HepG2 (cell line): ENCODE results near the gene SRP72. TPM values are rescaled to one million over a fixed set of nuclear protein-coding genes. Genes with fewer than 3 reads are reported as not detected.

Experiments
- ADNP ChIP-seq: sonication (generic); formaldehyde crosslinking; IDR thresholded peaks from 2 replicates; pipeline ENCODE4 v1.4.0; 2020; ENCODE audit warnings: missing genetic modification reagents
- ATF1 ChIP-seq: IDR thresholded peaks from 2 replicates; pipeline ENCODE4 v1.6.1; 2016; ENCODE audit warnings: mild to moderate bottlenecking, control low read depth
- CCAR2 ChIP-seq: fragments of 200-400 bp; formaldehyde crosslinking; optimal IDR thresholded peaks from 2 replicates; pipeline ENCODE3; 2018; ENCODE audit warnings: low read depth, mild to moderate bottlenecking, low read length, moderate library complexity
- GABPA ChIP-seq, 2 experiments: IDR thresholded peaks; 2 replicates each; pipeline ENCODE4 v1.6.1; 2011 to 2016; ENCODE audit warnings: low read depth in 2 of 2, low read length in 1 of 2, missing biosample characterization in 1 of 2, missing genetic modification characterization in 1 of 2
- IRF2 ChIP-seq: IDR thresholded peaks from 2 replicates; pipeline ENCODE4 v1.6.1; 2018; ENCODE audit warnings: missing genetic modification reagents, missing compliant biosample characterization
- JARID2 ChIP-seq: sonication (generic); formaldehyde crosslinking; IDR thresholded peaks from 2 replicates; pipeline ENCODE4 v1.8.1; 2023; ENCODE audit warnings: missing genetic modification reagents, inconsistent platforms; ENCODE audit not compliant: insufficient replicate concordance
- KDM1A ChIP-seq: IDR thresholded peaks from 2 replicates; pipeline ENCODE4 v1.6.1; 2016; ENCODE audit warnings: missing compliant biosample characterization
- MZF1 ChIP-seq: sonication (generic); formaldehyde crosslinking; IDR thresholded peaks from 2 replicates; pipeline ENCODE4 v1.8.1; 2023; ENCODE audit warnings: mild to moderate bottlenecking, missing genetic modification reagents, borderline replicate concordance
- NKX3-1 ChIP-seq: sonication (generic); formaldehyde crosslinking; IDR thresholded peaks from 2 replicates; pipeline ENCODE4 v1.5.0; 2020; ENCODE audit warnings: missing genetic modification reagents
- PHF5A ChIP-seq: IDR thresholded peaks from one replicate; pipeline ENCODE4 v1.6.1; 2018; ENCODE audit warnings: low read depth, missing genetic modification reagents; ENCODE audit not compliant: unreplicated experiment
- PHF8 ChIP-seq: sonication (generic); formaldehyde crosslinking; IDR thresholded peaks from 2 replicates; pipeline ENCODE4 v1.5.0; 2020; ENCODE audit warnings: missing genetic modification reagents
- REPIN1 ChIP-seq: sonication (generic); formaldehyde crosslinking; IDR thresholded peaks from 2 replicates; pipeline ENCODE4 v1.8.0; 2022; ENCODE audit warnings: missing genetic modification reagents, low read depth, mild to moderate bottlenecking, borderline replicate concordance
- SRF ChIP-seq: IDR thresholded peaks from 2 replicates; pipeline ENCODE4 v1.6.1; 2011; ENCODE audit warnings: mild to moderate bottlenecking, low read depth, low read length, moderate library complexity
- TFDP1 ChIP-seq: IDR thresholded peaks from 2 replicates; pipeline ENCODE4 v1.6.1; 2016; ENCODE audit warnings: missing compliant biosample characterization, missing genetic modification reagents, borderline replicate concordance
- ZBTB20 ChIP-seq: sonication (generic); formaldehyde crosslinking; IDR thresholded peaks from 2 replicates; pipeline ENCODE4 v1.8.1; 2023; ENCODE audit warnings: missing genetic modification reagents, low read depth, mild to moderate bottlenecking, borderline replicate concordance
- ZFP36L1 ChIP-seq: sonication (generic); formaldehyde crosslinking; IDR thresholded peaks from 2 replicates; pipeline ENCODE4 v1.8.0; 2022; ENCODE audit warnings: mild to moderate bottlenecking, missing genetic modification reagents, moderate library complexity
- ZNF207 ChIP-seq: fragments of 450-650 bp; IDR thresholded peaks from 2 replicates; pipeline ENCODE4 v1.6.1; 2016; ENCODE audit warnings: antibody characterized with exemption, borderline replicate concordance
- ZNF263 ChIP-seq: sonication (generic); formaldehyde crosslinking; IDR thresholded peaks from 2 replicates; pipeline ENCODE4 v1.4.0; 2020; ENCODE audit warnings: missing genetic modification reagents
- ZNF512B ChIP-seq: sonication (generic); formaldehyde crosslinking; IDR thresholded peaks from 2 replicates; pipeline ENCODE4 v1.5.1; 2020; ENCODE audit warnings: missing genetic modification reagents, mild to moderate bottlenecking, borderline replicate concordance
- ZNF546 ChIP-seq: sonication (generic); formaldehyde crosslinking; conservative IDR thresholded peaks from 2 replicates; pipeline ENCODE4 v1.8.1; 2023; ENCODE audit warnings: mild to moderate bottlenecking, missing genetic modification reagents
- ZNF674 ChIP-seq: sonication (generic); formaldehyde crosslinking; IDR thresholded peaks from 2 replicates; pipeline ENCODE4 v1.5.0; 2020; ENCODE audit warnings: low read depth, mild to moderate bottlenecking, missing genetic modification reagents
- ZNF75D ChIP-seq: sonication (generic); formaldehyde crosslinking; IDR thresholded peaks from 2 replicates; pipeline ENCODE4 v1.8.1; 2023; ENCODE audit warnings: missing genetic modification reagents, mild to moderate bottlenecking, borderline replicate concordance
- ZNF773 ChIP-seq: sonication (generic); formaldehyde crosslinking; IDR thresholded peaks from 2 replicates; pipeline ENCODE4 v1.4.0; 2020; ENCODE audit warnings: missing genetic modification reagents, borderline replicate concordance
- ZNF891 ChIP-seq: sonication (generic); formaldehyde crosslinking; IDR thresholded peaks from 2 replicates; pipeline ENCODE4 v1.5.0; 2020; ENCODE audit warnings: mild to moderate bottlenecking, missing genetic modification reagents
- polyA plus RNA-seq, 8 experiments: library from polyadenylated mRNA; depleted of rRNA in 3 of 8; stranded (reverse) in 7 of 8; unstranded in 1 of 8; fragments of >200 nt; fragmentation: Illumina TruSeq in 4 of 8; extraction: Trizol in 4 of 8; gene quantifications; 2 replicates each; pipeline versions ENCODE4 v1.2.1 to v1.2.3, GENCODE V29; 2011 to 2016; ENCODE audit warnings: low read depth in 4 of 8, missing spikeins in 1 of 8, mixed read lengths in 1 of 8; ENCODE audit not compliant: insufficient read depth in 1 of 8
- total RNA-seq, 5 experiments: library from RNA; depleted of rRNA; stranded (reverse); fragments of >200 nt; fragmentation: Illumina TruSeq; extraction: Trizol; gene quantifications; 2 replicates each; pipeline ENCODE4 v1.2.3, GENCODE V29; 2016; ENCODE audit warnings: low read depth in 1 of 5
- TF ChIP-seq, protein P1 (sequence below): sonication (generic); formaldehyde crosslinking; IDR thresholded peaks from 2 replicates; pipeline ENCODE4 v1.4.0; 2020; ENCODE audit warnings: mild to moderate bottlenecking, missing genetic modification reagents

SRP72 gene
- total and polyA plus RNA-seq, 2 of the 13 experiments (the other 11 are each of a cell fraction or from before 2014, with no cell fraction given), result 64.9 to 75.6 TPM

- TF ChIP-seq TFDP1 (CRISPR knock-in tag) (peak; percentile 50; the same call in 1 of the 2 replicates), ZNF773 (no peak; the same call in 1 of the 2 replicates), CCAR2 (no peak), MZF1 (CRISPR knock-in tag) (no peak), PHF8 (peak; percentile 55; the same call in 1 of the 2 replicates), JARID2 (CRISPR knock-in tag) (no peak), IRF2 (CRISPR knock-in tag) (peak; percentile 36; the same call in 1 of the 2 replicates), KDM1A (CRISPR knock-in tag) (no peak), ZNF75D (CRISPR knock-in tag) (no peak; the same call in 1 of the 2 replicates), GABPA (IDR thresholded peaks at IDR 0.05; ENCODE audit: low read depth, low read length) (no peak), GABPA (CRISPR knock-in tag; IDR thresholded peaks at IDR 0.05; ENCODE audit: low read depth) (no peak), ZBTB20 (CRISPR knock-in tag) (peak; percentile 58; the same call in 1 of the 2 replicates), PHF5A (no peak), SRF (no peak), ZNF546 (CRISPR knock-in tag) (no peak), ATF1 (CRISPR knock-in tag) (no peak), ZNF512B (no peak), ADNP (no peak), REPIN1 (peak; percentile 87), ZNF207 (no peak), ZNF891 (CRISPR knock-in tag) (peak; percentile 53), ZNF263 (peak; percentile 41), ZFP36L1 (peak; percentile 76), NKX3-1 (no peak; the same call in 1 of the 2 replicates), ZNF674 (CRISPR knock-in tag) (no peak)
- TF ChIP-seq, protein P1, sequence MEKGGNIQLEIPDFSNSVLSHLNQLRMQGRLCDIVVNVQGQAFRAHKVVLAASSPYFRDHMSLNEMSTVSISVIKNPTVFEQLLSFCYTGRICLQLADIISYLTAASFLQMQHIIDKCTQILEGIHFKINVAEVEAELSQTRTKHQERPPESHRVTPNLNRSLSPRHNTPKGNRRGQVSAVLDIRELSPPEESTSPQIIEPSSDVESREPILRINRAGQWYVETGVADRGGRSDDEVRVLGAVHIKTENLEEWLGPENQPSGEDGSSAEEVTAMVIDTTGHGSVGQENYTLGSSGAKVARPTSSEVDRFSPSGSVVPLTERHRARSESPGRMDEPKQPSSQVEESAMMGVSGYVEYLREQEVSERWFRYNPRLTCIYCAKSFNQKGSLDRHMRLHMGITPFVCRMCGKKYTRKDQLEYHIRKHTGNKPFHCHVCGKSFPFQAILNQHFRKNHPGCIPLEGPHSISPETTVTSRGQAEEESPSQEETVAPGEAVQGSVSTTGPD, result no peak
Measured at GRCh38 chr4:56435140-56435926, 32.1 kb upstream of the SRP72 start, which contains the start of gene PPAT (continued).
